GM12878 (cell line): Measurements from ENCODE around the gene VCL. TPM values are rescaled to one million over a fixed set of nuclear protein-coding genes. Genes with fewer than 3 reads are reported as not detected.

Experiments used
- ATAC-seq: fragments of 200-7000 bp; cut with Tn5 transposase; 3 replicates; pipeline ENCODE4 v1.9.1; 2020; ENCODE audit warnings: mild to moderate bottlenecking, moderate library complexity
- BruUV-seq: library from RNA; stranded (reverse); fragments of 400-500 nt; replicated peaks from 2 replicates; lab custom pipeline; 2021; lab: Mats Ljungman, UMichigan
- CTCF ChIA-PET: fragments of 300-600 bp; sonication (Branson Sonifier 250); formaldehyde crosslinking; extraction: SDS; loops from one replicate; lab custom pipeline; 2021; ENCODE audit warnings: inconsistent platforms; lab: Yijun Ruan, JAX
- POLR2A ChIA-PET: fragments of 350-600 bp; formaldehyde crosslinking; extraction: SDS; loops from one replicate; lab custom pipeline; 2021; ENCODE audit warnings: inconsistent platforms; lab: Charles Lee
- RAD21 ChIA-PET: fragments of 300-600 bp; sonication (Branson Sonifier 250); formaldehyde crosslinking; loops from one replicate; lab custom pipeline; 2023; ENCODE audit warnings: antibody characterized with exemption; ENCODE audit not compliant: unreplicated experiment; lab: Charles Lee
- SMC1A ChIA-PET: fragments of 300-600 bp; sonication (Branson Sonifier 250); formaldehyde crosslinking; loops from one replicate; lab custom pipeline; 2023; ENCODE audit not compliant: unreplicated experiment, uncharacterized antibody; lab: Charles Lee
- DNase-seq: peaks from one replicate; pipeline ENCODE4 v3.0.0-alpha.2; 2011; ENCODE audit warnings: low read depth, low spot score
- FAIRE-seq: peaks from 3 replicates; lab custom pipeline; 2011; peaks lifted over from hg19 to GRCh38; lab: Jason Lieb, UNC
- H2AFZ ChIP-seq: 2 replicates; pipeline ENCODE4 v1.6.0; 2011; ENCODE audit warnings: low read depth, low read length, control low read depth; ENCODE audit not compliant: control insufficient read depth
- H3K27ac ChIP-seq: 2 replicates; pipeline ENCODE4 v1.5.1; 2011; ENCODE audit warnings: control low read depth; ENCODE audit not compliant: control insufficient read depth, insufficient read depth
- H3K27me3 ChIP-seq, 2 experiments: replicated peaks in 1 of 2; 2 replicates each; pipeline versions ENCODE4 v1.6.0 to v1.6.1; 2011; ENCODE audit warnings: low read length in 1 of 2; ENCODE audit not compliant: control insufficient read depth in 2 of 2, insufficient read depth in 2 of 2
- H3K36me3 ChIP-seq, 2 experiments: 2 replicates each; pipeline ENCODE4 v1.5.1; 2011; ENCODE audit warnings: low read length in 1 of 2; ENCODE audit not compliant: control insufficient read depth in 2 of 2, insufficient read depth in 2 of 2
- H3K4me1 ChIP-seq: 2 replicates; pipeline ENCODE4 v1.6.1; 2011; ENCODE audit warnings: mild to moderate bottlenecking, low read length, moderate library complexity, mixed read lengths; ENCODE audit not compliant: control insufficient read depth, insufficient read depth
- H3K4me2 ChIP-seq: 2 replicates; pipeline ENCODE4 v1.6.0; 2011; ENCODE audit warnings: control low read depth; ENCODE audit not compliant: control insufficient read depth, insufficient read depth
- H3K4me3 ChIP-seq: fragments of 200-600 bp; sonication (generic); 2 replicates; pipeline ENCODE4 v1.5.1; 2016
- H3K79me2 ChIP-seq: 2 replicates; pipeline ENCODE4 v1.6.0; 2011; ENCODE audit warnings: low read length; ENCODE audit not compliant: control insufficient read depth, insufficient read depth
- H3K9ac ChIP-seq: 2 replicates; pipeline ENCODE4 v1.8.0; 2011; ENCODE audit warnings: low read length, control low read depth, mixed read lengths; ENCODE audit not compliant: control insufficient read depth, insufficient read depth
- H3K9me3 ChIP-seq: replicated peaks from 3 replicates; pipeline ENCODE4 v1.5.1; 2011; ENCODE audit warnings: mild to moderate bottlenecking, low read length; ENCODE audit not compliant: control insufficient read depth, insufficient read depth
- H4K20me1 ChIP-seq: 2 replicates; pipeline ENCODE4 v1.6.0; 2011; ENCODE audit not compliant: control insufficient read depth, insufficient read depth
- BACH1 ChIP-seq: fragments of 450-650 bp; IDR thresholded peaks from 2 replicates; pipeline ENCODE4 v1.6.1; 2017; ENCODE audit warnings: mild to moderate bottlenecking, borderline replicate concordance
- BMI1 ChIP-seq: fragments of 450-650 bp; IDR thresholded peaks from 2 replicates; pipeline ENCODE4 v1.6.1; 2016; ENCODE audit warnings: mild to moderate bottlenecking, moderate library complexity, borderline replicate concordance
- BRCA1 ChIP-seq: IDR thresholded peaks from 2 replicates; pipeline ENCODE4 v1.6.1; 2011; ENCODE audit warnings: low read depth, low read length, improper control_type of control experiment
- CEBPB ChIP-seq, 2 experiments: fragments of 150-350 bp in 1 of 2; IDR thresholded peaks; 2 replicates each; pipeline ENCODE4 v1.6.1; 2012 to 2014; ENCODE audit warnings: low read depth in 2 of 2, low read length in 2 of 2, borderline replicate concordance in 1 of 2, inconsistent platforms in 1 of 2
- CHD2 ChIP-seq: IDR thresholded peaks from 2 replicates; pipeline ENCODE4 v1.6.1; 2011; ENCODE audit warnings: low read depth, low read length, improper control_type of control experiment, borderline replicate concordance
- CREM ChIP-seq: IDR thresholded peaks from 2 replicates; pipeline ENCODE4 v1.6.1; 2014; ENCODE audit warnings: antibody characterized with exemption, low read depth
- DPF2 ChIP-seq: fragments of 450-650 bp; IDR thresholded peaks from 2 replicates; pipeline ENCODE4 v1.6.1; 2017; ENCODE audit warnings: mild to moderate bottlenecking
- EGR1 ChIP-seq, 2 experiments: IDR thresholded peaks; 1 replicate in 1 of 2; 2 replicates in 1 of 2; pipeline ENCODE4 v1.6.1; 2011 to 2012; ENCODE audit warnings: low read depth in 2 of 2, low read length in 2 of 2, borderline replicate concordance in 1 of 2, mild to moderate bottlenecking in 1 of 2, moderate library complexity in 1 of 2
- ETV6 ChIP-seq, 2 experiments: fragments of 450-650 bp in 1 of 2; IDR thresholded peaks in 1 of 2; conservative IDR thresholded peaks in 1 of 2; 2 replicates each; pipeline ENCODE4 v1.6.1; 2014; ENCODE audit warnings: antibody characterized with exemption in 1 of 2, borderline replicate concordance in 1 of 2, low read depth in 1 of 2, mild to moderate bottlenecking in 1 of 2, moderate library complexity in 1 of 2
- FOS ChIP-seq: IDR thresholded peaks from 3 replicates; pipeline ENCODE4 v1.6.1; 2011; ENCODE audit warnings: borderline replicate concordance; ENCODE audit not compliant: insufficient read length; ENCODE audit errors: extremely low read depth
- GABPA ChIP-seq: IDR thresholded peaks from 2 replicates; pipeline ENCODE4 v1.6.1; 2014; ENCODE audit warnings: antibody characterized with exemption, low read depth, mild to moderate bottlenecking, inconsistent platforms
- PML ChIP-seq: IDR thresholded peaks from 2 replicates; pipeline ENCODE4 v1.6.1; 2012; ENCODE audit warnings: low read length, inconsistent platforms
- POLR2A ChIP-seq: IDR thresholded peaks from 2 replicates; pipeline ENCODE4 v1.6.1; 2011; ENCODE audit warnings: low read depth, mild to moderate bottlenecking, low read length
- RCOR1 ChIP-seq: conservative IDR thresholded peaks from 2 replicates; pipeline ENCODE4 v1.6.1; 2012; ENCODE audit warnings: low read depth, low read length, improper control_type of control experiment
- SREBF2 ChIP-seq: IDR thresholded peaks from 2 replicates; pipeline ENCODE4 v1.6.1; 2012; ENCODE audit warnings: mild to moderate bottlenecking, low read length
- STAT1 ChIP-seq: fragments of 450-650 bp; conservative IDR thresholded peaks from 2 replicates; pipeline ENCODE4 v1.6.1; 2014; ENCODE audit warnings: antibody characterized with exemption, mild to moderate bottlenecking
- SUZ12 ChIP-seq: fragments of 200-600 bp; sonication (generic); IDR thresholded peaks from one replicate; pipeline ENCODE4 v1.6.1; 2018; ENCODE audit warnings: antibody characterized with exemption, mild to moderate bottlenecking; ENCODE audit not compliant: unreplicated experiment
- USF1 ChIP-seq: IDR thresholded peaks from 2 replicates; pipeline ENCODE4 v1.6.1; 2011; ENCODE audit warnings: borderline replicate concordance, low read depth, mild to moderate bottlenecking, moderate library complexity, mixed read lengths, low read length; ENCODE audit not compliant: insufficient read depth; ENCODE audit errors: extremely low read length
- ZBTB4 ChIP-seq: fragments of 450-650 bp; formaldehyde crosslinking; IDR thresholded peaks from 2 replicates; pipeline ENCODE4 v1.4.0; 2022; ENCODE audit warnings: mild to moderate bottlenecking, moderate library complexity
- ZNF217 ChIP-seq: fragments of 450-650 bp; IDR thresholded peaks from 2 replicates; pipeline ENCODE4 v1.6.1; 2017; ENCODE audit warnings: antibody characterized with exemption, mild to moderate bottlenecking
- WGBS: methylation state at CpG from one replicate; pipeline ENCODE4 v1.1.6; 2016; ENCODE audit warnings: low lambda C conversion rate; ENCODE audit not compliant: insufficient replicate concordance, insufficient coverage; ENCODE audit errors: missing lambda C conversion rate; 5-methylcytosine and 5-hydroxymethylcytosine counted together
- in situ Hi-C: fragments of 300-500 bp; cut with MboI; formaldehyde crosslinking; loops from 9 replicates; pipeline ENCODE4 v1.14.3; 2018; ENCODE audit warnings: mixed read lengths
- intact Hi-C: fragments of 100-400 bp; cut with micrococcal nuclease; formaldehyde crosslinking; loops from one replicate; pipeline ENCODE4 v1.14.2; 2022; ENCODE audit not compliant: unreplicated experiment
- polyA plus RNA-seq, 11 experiments: library from polyadenylated mRNA; depleted of rRNA in 4 of 11; unstranded in 6 of 11; stranded (reverse) in 5 of 11; fragments of >200 nt; fragmentation: Nextera tagmentation in 4 of 11; fragmentation: Illumina TruSeq in 1 of 11; extraction: Ambion mirVana in 4 of 11; extraction: Trizol in 1 of 11; gene quantifications; 1 replicate in 1 of 11; 2 replicates in 10 of 11; pipeline versions ENCODE4 v1.2.1 to v1.2.3, GENCODE V29; 2011 to 2016; ENCODE audit warnings: inconsistent platforms in 2 of 11, missing spikeins in 2 of 11, low read depth in 1 of 11
- total RNA-seq, 4 experiments: library from RNA; depleted of rRNA in 3 of 4; stranded (reverse); fragments of >200 nt in 3 of 4; fragmentation: Illumina TruSeq in 1 of 4; extraction: Trizol in 1 of 4; gene quantifications; 2 replicates each; pipeline versions ENCODE4 v1.2.1 to v1.2.3, GENCODE V29; 2013 to 2021

Gene VCL
- total and polyA plus RNA-seq, 10 of the 15 experiments (the other 5 are each of a cell fraction or from before 2014, with no cell fraction given), result 6.7 to 54.6 (median 24.3) TPM

- intact Hi-C loops, result no loop called here
- Histone ChIP-seq H3K4me1 (no peaks in the 10 kb centered on the region), H4K20me1 (no peaks in the 10 kb centered on the region), H3K4me3 (no peak overlapping the region), H3K27me3 (no peaks in the 10 kb centered on the region), H3K36me3 (no peaks in the 10 kb centered on the region), H3K9me3 (no peaks in the 10 kb centered on the region), H3K27ac (no peak overlapping the region), H3K4me2 (no peak overlapping the region), H3K9ac (no peak overlapping the region), H2AFZ (no peak overlapping the region), H3K79me2 (no peaks in the 10 kb centered on the region)
- POLR2A ChIA-PET, result interaction anchor here (0.6 to 0.9 kb wide), 2 partner anchors 68 to 835 kb away, joined by 3 to 4 read pairs; no protein-coding TSS in a partner anchor
- RAD21 ChIA-PET, result interaction anchor here (0.8 kb wide), 1 partner anchor 34 kb away, joined by 4 read pairs; no protein-coding TSS in a partner anchor
- in situ Hi-C loops, result no loop called here
- CTCF ChIA-PET, result interaction anchor here (0.7 to 1.4 kb wide), 7 partner anchors 9 to 87 kb away, joined by 3 to 7 read pairs (median 3); no protein-coding TSS in a partner anchor
- DNase-seq (no peak), ATAC-seq (no peak), FAIRE-seq (no peak)
- TF ChIP-seq SREBF2 (no peak), EGR1 (IDR thresholded peaks at IDR 0.05; ENCODE audit: borderline replicate concordance in 1 of 2, low read depth in 2 of 2, low read length in 2 of 2) (no peak), SUZ12 (no peak), USF1 (no peak), RCOR1 (no peak), BRCA1 (no peak), CREM (no peak), FOS (no peak), ZBTB4 (CRISPR knock-in tag) (no peak), PML (no peak), ETV6 (conservative IDR thresholded peaks at IDR 0.05 in 1 of 2, IDR thresholded peaks at IDR 0.05 in 1 of 2; ENCODE audit: borderline replicate concordance in 1 of 2, low read depth in 1 of 2) (no peak), STAT1 (no peak), POLR2A (no peak), CEBPB (IDR thresholded peaks at IDR 0.05; ENCODE audit: borderline replicate concordance in 1 of 2, low read depth in 2 of 2, low read length in 2 of 2) (no peak), DPF2 (no peak), ZNF217 (no peak), CHD2 (no peak), BMI1 (no peak), GABPA (no peak), BACH1 (no peak)
- 30% methylated on average over 3 of the region's 3 CpGs for WGBS
- SMC1A ChIA-PET, result interaction anchor here (0.6 to 2.1 kb wide), 9 partner anchors 12 to 140 kb away, joined by 3 to 6 read pairs (median 5); no protein-coding TSS in a partner anchor
- no TSS peak for BruUV-seq
Measured at GRCh38 chr10:74026428-74027015, 28.6 kb downstream of the VCL start.
